HG03354 (cell line): Measurements from ENCODE around the gene GPM6B.
A peak's percentile ranks its signal among the peaks of the same experiment; 100 is the strongest.

Experiments
- ATAC-seq: cut with Tn5 transposase; IDR thresholded peaks from one replicate; pipeline ENCODE4 v1.9.1; 2021; ENCODE audit warnings: mild to moderate bottlenecking; ENCODE audit not compliant: unreplicated experiment, poor library complexity, severe bottlenecking

GPM6B gene

DNA sequence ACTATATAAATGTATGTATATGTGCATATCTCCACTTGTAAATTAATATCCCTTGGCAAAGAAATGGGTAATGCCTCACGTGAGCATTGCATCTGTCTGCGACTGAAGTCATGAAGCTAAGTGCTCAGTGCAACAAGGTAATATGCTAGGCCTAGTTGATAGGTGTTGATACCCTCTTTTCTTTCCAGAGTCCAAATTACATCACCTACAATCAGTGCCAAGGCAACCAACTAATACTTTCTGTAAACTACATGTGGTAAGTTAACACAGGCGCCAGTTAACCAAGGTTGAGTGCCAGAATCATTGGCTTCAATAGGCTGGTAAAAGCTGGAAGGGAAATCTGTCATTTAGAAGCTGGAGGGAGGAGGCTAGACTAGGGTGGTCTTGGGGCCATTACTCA is 41.1 kb downstream of the GPM6B start:
- ATAC-seq = no peak

DNA sequence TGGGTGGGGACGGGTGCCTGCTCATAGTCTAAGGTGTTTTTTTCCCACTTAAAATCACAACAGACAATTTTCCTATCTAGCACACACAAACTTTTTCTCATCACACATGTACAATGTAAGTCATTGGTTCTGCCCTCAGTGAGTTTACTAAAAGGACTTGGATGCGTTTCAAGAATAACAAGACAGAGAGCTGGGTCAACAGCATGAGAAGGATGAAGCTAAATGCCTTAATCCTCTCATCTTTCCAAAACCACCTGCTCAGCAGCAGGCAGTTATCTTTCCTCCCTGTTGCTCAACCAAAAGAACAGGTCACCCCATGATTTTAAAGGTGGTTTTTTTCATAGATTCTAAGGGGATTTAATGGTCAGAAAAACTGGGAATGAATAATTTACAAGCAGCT is 42.2 kb downstream of the GPM6B start:
- no peak for ATAC-seq

DNA sequence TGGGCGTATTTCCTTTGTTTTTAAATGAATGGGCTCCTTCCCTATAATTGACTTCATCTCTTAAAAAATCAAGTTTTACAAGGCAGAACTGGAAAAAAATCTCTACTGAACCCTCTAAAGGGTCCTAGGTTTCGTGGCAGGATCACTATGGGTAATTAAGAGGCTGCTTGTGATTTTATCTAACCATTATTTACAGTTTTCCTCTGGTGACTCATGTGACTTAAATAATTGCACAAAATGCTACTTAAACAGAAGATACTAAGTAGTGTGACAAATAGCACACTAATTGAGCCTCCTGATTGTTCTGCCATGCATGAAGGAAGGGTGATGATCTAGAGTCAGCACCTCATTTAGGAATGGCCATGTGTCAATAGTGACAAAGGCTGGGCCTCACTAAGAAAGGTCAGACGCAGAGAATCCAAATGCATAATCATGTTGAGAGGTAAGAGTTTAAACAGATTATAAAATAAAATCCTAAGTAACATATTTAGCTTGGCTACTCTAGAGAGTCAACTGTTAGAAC is 46.8 kb downstream of the GPM6B start:
- ATAC-seq = no peak

DNA sequence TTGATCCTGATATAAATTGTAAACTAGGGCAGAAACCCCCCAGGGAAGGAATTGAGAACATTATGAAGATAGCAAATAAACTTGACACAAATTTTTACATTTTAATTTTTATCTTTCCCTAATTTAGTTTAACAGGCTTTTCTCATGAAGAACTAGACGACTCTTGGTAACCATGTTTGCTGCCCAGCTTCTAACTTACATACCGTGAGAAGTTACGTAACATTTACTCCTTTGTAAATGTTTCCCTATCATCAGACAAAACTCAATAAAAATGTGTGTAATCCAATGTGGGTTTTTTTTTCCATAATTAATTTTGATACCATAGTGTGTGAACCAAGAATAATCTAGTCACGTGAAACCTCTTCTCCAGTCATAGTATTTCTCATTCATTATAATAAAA is 48.0 kb downstream of the GPM6B start:
- ATAC-seq = no peak

DNA sequence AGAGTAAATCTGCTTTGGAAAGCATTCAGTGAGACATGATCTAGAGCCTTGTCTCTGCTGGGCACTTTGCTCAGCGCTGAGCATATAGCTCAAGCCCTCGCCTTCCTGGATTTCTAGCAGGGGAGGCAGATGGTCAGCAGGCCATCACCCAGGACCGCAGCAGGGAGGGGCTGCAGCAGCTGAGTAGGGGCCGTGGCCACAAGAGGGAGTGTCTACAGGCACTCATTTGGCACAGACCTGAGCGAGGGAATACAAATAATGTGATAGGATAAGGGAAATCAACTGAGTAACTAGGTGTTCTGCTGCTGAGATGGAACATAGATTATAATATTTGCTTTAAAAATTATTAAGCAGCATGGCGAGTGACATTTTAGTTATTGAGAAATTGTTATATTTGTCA is 52.1 kb downstream of the GPM6B start:
- no peak for ATAC-seq

DNA sequence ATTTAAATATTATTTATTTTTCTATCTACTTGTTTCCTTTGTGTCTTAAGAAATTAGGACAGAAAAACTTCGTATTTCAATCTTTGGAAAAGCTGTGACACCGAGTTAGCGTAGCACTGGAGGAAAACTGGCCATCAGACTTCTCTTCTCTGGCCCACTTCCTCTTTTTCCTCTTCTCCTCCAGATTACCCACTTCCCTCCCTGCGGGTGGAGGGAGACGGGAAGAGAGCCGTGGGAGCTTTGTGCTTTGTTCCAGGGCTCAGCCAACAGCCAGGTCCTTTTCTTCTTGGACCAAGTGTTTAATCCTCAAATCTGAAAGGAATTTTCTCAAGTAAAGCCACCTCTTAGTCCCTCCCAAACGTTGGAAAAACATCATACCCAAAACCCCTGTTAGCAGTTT is 52.6 kb downstream of the GPM6B start:
- no peak for ATAC-seq

DNA sequence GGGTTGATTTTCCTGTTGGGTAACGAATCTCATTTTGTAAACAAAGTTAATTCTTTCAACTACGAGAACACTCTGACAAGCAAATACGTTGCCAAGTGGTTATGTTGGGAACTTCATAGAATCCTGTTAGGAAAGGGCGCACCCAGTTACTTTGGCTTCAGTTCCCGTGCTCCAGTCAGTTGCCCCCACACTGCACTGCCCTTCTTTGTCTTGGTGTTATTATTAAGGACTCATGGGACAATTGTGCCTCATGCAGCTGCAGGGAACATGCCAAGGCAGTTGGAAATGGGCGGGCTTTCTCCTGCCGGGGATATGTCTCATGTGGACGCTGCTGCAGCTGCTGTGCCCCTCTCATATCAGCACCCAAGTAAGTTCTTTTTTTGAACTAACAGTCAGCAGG is 53.4 kb downstream of the GPM6B start:
- no peak for ATAC-seq

DNA sequence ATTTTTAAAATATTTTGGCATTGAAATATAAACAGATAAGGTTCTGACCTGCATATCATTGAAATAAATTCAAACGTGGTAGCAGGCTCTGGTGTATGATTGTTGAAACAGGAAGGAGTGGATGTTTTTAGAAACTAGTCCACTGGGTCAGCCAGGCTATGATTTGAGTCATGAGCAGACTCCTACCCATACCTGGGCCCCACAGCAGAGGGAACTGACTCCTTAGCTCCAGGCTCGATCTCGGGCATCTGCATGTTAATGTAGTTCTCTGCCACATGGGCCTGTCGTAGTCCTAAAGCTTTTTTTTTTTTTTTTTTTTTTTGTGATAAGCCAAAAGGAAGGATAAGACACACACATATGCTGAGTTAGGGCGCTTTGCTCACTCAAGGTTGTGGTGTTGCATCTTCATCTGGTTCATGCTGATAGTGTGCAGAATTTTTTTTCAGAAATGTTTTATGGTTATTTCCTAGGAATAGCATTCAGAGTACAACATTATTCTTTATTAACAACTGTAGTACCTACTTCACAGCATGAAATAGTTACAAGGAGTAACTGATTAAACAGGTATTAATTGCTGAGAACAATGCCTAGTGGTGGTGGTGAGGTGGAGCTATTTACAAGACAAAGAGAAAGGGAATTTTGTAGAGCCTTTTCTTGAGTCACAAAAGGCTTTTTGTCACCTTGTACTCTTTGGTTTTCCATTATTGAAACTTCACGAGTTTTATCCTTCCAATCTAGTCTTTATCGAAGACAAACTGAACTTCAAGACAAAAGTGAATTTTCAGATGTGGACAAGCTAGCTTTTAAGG is 55.1 kb downstream of the GPM6B start:
- peak; percentile 63 for ATAC-seq

DNA sequence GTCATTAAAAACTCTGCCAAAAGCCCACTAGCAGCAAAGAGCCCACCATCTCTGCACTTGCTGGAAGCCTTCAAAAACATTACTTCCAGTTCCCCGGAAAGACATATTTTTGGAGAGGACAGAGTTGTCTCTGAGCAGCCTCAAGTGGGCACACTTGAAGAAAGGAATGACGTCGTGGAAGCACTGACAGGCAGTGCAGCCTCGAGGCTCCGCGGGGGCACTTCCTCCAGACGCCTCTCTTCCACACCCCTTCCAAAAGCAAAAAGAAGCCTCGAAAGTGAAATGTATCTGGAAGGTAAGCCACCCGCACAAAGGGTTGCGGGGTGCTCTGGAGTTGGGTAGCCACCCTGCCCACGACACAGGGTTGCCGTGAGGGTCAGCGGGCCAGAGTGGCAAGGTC is 56.5 kb downstream of the GPM6B start:
- ATAC-seq = no peak

DNA sequence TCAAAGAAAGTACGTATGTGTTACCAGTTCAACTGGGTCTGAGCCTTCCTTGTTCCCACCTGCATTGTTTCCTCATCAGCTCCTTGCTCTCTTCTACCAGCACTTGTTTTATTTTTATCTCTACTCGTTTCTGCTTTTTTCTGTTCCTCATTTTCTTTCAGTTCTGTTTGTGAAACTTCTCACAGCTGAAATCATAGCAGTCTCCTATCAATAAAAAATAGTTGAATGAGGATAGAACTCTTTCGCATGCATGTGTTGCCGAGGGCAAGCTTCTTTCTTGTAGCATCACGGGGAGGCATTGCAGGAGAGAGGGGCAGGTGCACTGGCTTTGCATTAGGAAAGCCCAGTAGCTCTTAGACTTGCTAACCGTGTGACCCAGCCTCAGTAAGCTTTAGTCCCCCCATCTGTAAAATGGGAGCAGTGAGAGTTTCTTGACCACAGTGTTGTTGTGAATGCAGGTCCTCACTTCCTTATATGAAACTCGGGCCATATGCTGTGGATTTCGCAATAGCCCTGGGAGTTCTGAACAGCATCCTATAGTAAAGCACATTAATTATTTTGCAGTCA is 57.7 kb downstream of the GPM6B start:
- peak; percentile 71 for ATAC-seq

DNA sequence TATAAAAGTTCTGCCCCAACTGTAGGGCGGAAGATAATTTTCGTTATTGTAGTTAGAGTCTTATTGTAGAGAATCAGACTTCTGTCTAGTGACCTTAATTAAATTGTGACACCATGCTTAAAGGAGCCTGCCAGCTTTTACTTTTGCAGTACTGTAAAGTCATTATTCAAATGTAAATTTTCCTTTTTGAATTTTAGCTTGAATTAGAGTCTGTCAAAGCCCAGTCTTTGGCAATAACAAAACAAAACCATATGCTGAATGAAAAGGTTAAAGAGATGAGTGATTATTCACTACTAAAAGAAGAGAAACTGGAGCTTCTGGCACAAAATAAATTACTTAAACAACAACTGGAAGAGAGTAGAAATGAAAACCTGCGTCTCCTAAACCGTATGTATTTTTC is 60.5 kb downstream of the GPM6B start:
- no peak for ATAC-seq

DNA sequence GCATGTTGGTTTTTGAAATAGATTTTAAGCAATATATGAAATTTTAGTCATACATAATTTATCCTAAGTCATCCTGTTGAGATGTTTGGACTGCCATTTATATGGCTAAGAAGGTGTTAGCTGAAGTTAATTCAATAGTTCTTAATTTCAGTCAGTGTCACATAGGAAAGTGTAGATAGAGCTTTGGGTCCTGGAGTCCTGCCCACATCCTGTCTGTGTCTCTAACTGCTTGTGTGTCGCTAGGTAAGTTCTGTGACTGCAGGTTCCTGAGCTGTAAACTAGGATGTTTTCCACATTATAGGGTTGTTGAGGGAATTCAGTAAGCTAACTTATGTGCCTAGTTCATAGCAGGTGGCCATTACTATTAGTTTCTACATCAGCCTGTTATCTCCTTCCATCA is 61.6 kb downstream of the GPM6B start:
- ATAC-seq = no peak

DNA sequence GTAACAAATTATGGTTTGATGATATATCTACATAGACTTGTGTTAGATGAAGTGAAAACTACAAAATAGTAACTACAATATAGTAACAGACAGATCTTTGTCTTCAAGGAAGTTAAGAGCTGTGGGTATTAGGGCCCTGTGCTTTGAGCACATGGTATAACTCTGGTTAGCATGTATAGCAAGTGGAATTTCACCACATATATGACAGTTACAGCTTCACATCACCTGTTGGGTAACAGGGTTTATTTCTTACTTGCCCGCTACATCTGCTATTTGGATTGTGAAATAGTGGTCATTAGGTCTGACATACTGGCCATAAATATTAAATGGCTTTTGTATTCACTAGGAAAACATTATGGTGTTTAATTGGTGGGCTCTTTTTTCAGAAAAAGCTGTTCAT is 62.1 kb downstream of the GPM6B start:
- no peak for ATAC-seq

DNA sequence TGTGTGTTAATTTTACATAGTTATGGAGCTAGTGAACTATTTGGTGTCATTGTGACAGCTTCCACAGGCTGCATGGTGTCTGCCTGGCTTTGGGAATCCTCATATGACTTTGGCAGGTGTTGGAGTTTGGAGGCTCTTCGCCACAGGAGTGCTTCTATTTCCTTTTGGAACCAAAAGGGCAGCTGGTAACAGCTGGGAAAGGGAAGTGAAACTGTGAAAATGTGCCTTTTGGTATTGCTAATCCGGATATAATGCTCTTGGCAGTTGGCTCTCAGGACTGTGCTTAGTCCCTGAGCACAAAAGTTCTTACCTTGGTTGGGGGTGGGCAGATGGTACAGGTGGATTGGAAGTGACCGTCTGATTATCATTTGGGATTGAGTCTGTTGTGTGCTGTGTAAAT is 64.2 kb downstream of the GPM6B start:
- peak; percentile 74 for ATAC-seq

DNA sequence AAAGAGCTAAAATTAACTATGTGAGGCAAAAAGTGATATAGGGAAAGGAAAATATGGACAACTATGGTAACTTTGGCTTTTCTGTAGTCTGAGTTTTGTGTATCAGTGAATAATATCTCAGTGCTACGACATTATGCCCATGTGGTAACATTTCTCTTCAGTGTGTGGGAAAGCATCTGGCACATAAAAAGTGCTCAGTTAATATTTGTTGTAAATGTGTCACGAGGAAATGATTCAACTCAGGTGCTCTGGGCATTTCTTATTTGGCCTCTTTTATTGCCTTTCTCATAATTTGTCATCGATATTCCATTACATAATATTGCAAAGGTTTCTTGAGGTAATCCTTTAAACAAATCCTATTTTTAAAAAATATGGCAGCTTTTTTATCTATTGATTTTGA is 64.8 kb downstream of the GPM6B start:
- ATAC-seq = no peak

DNA sequence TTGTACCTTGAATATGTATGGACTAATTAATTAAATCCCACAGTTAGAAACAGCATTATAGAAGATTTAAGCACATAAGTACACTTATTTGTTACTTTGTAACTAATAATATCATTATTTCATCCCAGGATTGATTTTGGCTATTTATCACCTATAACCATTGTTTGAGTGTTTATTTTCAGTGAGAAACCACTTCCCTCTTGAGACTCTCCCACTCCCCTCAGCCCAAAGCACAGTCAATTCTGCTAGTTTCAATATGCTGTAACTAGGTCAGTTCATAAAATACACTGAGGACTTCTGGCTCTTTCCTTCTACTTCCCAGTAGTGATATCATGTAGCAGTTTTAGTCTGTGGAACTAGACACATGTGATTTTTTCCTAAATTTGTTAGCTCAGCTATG is 66.1 kb downstream of the GPM6B start:
- ATAC-seq = peak; percentile 53

DNA sequence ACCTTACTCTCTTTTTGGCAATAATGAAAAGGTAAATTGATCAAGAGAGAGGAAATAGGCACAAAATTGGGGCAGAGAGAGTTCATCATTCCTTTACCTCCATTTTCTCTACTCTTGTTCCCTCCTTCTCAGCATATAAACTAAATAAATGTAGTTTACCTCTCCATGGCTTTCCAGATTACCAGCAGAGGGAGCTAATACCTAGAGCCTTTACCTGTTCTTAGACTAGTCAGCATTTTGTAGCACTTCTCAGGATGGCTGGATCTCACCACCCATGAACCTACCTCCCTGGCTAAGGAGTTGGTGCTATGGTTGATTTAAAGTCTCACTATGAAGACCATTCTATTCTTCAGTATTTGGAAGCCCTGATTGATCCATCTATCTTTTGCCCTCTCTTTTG is 66.7 kb downstream of the GPM6B start:
- peak; percentile 40 for ATAC-seq

DNA sequence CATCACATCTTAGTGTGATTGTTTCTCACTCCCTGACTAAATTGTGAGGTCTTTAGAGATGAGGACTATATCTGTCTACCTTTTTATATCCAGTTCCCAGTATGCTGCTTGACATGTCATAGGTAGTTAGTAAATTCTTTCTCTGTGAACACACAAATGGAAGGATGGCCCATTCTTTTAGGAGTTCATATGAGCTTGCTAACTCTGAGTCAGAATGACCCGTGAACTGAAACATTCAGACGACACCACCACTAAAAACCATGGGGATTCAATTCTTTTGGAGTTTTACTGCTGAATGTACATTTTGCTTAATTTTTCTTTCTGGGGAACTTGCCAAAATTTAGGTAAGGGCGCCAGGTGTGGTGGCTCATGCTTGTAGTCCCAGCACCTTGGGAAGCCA is 68.4 kb downstream of the GPM6B start:
- ATAC-seq = no peak

DNA sequence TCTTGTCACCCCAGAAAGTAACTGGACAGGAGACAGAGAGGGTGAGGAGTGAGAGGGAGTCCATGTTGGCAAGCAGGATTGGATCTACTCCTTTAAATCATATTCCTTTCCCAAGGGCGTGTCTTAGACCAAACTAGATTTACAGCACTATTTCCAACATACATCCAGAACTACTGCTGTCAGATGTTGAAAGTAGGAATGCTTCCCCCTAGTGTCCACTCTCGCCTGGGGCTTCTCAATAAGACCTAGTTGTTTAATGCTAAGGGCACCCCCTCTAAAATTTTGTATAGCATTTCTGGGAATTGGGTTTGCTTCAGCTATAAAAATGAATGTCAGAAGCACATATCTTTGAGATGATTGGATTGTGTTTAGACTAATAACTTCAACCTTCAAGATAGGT is 69.1 kb downstream of the GPM6B start:
- ATAC-seq = no peak

DNA sequence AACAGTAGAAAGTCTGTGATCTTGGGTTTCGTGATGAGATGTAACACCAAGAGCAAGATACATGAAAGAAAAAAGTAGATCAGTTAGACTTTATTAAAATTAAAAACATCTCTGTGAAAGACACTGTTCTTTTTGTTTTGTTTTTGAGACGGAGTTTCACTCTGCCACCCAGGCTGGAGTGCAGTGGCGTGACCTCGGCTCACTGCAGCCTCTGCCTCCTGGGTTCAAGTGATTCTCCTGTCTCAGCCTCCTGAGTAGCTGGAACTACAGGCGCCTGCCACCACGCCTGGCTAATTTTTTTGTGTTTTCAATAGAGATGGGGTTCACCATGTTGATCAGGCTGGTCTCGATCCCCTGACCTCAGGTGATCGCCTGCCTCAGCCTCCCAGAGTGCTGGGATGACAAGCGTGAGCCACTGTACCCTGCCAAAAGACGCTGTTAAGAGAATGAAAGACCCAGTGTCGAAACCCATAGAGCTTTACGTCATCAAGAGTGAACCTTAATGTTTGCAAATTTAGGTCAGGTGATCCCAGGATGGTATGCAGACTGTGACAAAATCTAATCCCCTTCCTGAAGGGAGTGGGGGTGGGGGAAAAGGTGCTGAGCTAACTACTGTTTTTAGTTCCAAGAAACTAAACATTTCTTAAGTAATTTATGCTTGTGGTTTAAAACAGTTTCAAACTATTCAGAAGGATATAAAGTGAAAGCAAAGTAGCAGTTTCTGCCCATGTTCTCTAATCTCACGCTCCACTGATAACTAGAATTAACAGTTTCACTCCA is 74.3 kb downstream of the GPM6B start:
- ATAC-seq = peak; percentile 93

DNA sequence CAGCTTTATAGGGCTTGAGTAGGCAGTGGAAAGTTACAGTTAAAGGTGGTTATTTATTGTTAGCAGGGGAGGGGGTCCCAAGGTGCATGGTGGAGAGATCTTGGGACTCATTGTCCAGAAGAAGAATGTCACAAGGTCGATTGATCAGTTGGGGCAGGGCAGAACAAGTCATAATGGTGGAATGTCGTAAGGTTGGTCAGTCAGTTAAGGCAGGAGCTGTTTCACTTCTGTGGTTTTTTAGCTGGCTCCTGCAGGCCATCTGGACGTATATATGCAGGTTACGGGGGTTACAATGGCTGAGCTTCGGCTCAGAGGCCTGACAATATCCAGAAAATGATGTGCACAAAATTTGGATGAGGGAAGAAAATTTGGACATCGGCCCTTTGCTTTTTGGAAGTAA is 75.2 kb downstream of the GPM6B start:
- no peak for ATAC-seq
